DOHH2 (cell line): ENCODE results near the gene DGKB.

Source experiments
- EZH2phosphoT487 ChIP-seq: fragments of 200-600 bp; sonication (generic); IDR thresholded peaks from 2 replicates; pipeline ENCODE4 v1.6.1; 2017; ENCODE audit warnings: borderline replicate concordance, mild to moderate bottlenecking, antibody characterized with exemption, low read length, moderate library complexity, mixed read lengths
- TF ChIP-seq, protein P1 (sequence below): fragments of 200-600 bp; sonication (generic); IDR thresholded peaks from one replicate; pipeline ENCODE4 v1.5.1; 2014; ENCODE audit warnings: antibody characterized with exemption, mild to moderate bottlenecking, low read depth, low read length; ENCODE audit not compliant: poor library complexity, severe bottlenecking

DNA sequence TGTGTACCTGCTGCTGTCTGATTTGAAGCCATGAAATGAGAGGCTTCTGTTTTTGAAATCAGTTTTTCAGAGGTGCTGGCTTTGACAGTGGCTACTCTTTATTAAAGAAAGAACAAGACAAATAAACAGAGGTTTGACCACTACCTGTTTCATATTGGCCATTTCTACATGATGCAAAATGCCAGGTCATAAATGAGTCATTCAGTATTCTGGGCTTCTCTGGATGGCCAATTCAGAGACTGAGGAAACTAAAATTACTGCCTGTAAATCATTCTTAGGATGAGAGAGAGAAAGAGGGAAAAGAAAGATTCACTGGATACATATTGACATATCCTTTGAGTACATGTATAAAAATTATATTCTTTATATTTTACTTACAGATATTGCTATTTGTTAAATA lies 609.8 kb downstream of the DGKB start:
- TF ChIP-seq, protein P1, sequence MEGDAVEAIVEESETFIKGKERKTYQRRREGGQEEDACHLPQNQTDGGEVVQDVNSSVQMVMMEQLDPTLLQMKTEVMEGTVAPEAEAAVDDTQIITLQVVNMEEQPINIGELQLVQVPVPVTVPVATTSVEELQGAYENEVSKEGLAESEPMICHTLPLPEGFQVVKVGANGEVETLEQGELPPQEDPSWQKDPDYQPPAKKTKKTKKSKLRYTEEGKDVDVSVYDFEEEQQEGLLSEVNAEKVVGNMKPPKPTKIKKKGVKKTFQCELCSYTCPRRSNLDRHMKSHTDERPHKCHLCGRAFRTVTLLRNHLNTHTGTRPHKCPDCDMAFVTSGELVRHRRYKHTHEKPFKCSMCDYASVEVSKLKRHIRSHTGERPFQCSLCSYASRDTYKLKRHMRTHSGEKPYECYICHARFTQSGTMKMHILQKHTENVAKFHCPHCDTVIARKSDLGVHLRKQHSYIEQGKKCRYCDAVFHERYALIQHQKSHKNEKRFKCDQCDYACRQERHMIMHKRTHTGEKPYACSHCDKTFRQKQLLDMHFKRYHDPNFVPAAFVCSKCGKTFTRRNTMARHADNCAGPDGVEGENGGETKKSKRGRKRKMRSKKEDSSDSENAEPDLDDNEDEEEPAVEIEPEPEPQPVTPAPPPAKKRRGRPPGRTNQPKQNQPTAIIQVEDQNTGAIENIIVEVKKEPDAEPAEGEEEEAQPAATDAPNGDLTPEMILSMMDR = no peak
- no peak for TF ChIP-seq EZH2phosphoT487
